HepG2 (cell line): Measurements from ENCODE around the gene ARID5B. TPM values are rescaled to one million over a fixed set of nuclear protein-coding genes. Genes with fewer than 3 reads are reported as not detected.

Source experiments
- ATAC-seq: fragments of 200-7000 bp; cut with Tn5 transposase; 3 replicates; pipeline ENCODE4 v1.9.1; 2020; ENCODE audit warnings: mild to moderate bottlenecking, moderate library complexity
- BruUV-seq: library from RNA; stranded (reverse); fragments of 400-500 nt; replicated peaks from 2 replicates; lab custom pipeline; 2021; lab: Mats Ljungman, UMichigan
- CTCF ChIA-PET: fragments of 300-600 bp; formaldehyde crosslinking; extraction: SDS; loops from one replicate; lab custom pipeline; 2021; ENCODE audit warnings: low total read pairs, inconsistent platforms, low intra/inter-chr PET ratio; lab: Yijun Ruan, JAX
- POLR2A ChIA-PET: fragments of 350-600 bp; sonication (Branson Sonifier 250); formaldehyde crosslinking; loops from one replicate; lab custom pipeline; 2020; ENCODE audit warnings: antibody characterized with exemption, inconsistent platforms; lab: Yijun Ruan, JAX
- DNase-seq: peaks from one replicate; pipeline ENCODE4 v3.0.0-alpha.2; 2015; ENCODE audit warnings: low spot score
- FAIRE-seq: peaks from 3 replicates; lab custom pipeline; 2011; peaks lifted over from hg19 to GRCh38; lab: Jason Lieb, UNC
- H2AFZ ChIP-seq: one replicate; pipeline ENCODE4 v1.6.1; 2011; ENCODE audit warnings: low read length, inconsistent platforms
- H3K27ac ChIP-seq: fragments of 300-600 bp; 3 replicates; pipeline ENCODE4 v1.8.0; 2011; ENCODE audit warnings: mixed run types, mild to moderate bottlenecking, mixed read lengths, low read length, inconsistent platforms; ENCODE audit not compliant: insufficient read depth; ENCODE audit errors: extremely low read length
- H3K27me3 ChIP-seq, 2 experiments: fragments of 200-600 bp in 1 of 2; 2 replicates in 1 of 2; 3 replicates in 1 of 2; pipeline versions ENCODE4 v1.6.0 to v1.8.0; 2011; ENCODE audit warnings: low read length in 2 of 2, mild to moderate bottlenecking in 2 of 2, moderate library complexity in 2 of 2, inconsistent platforms in 1 of 2; ENCODE audit not compliant: insufficient read depth in 2 of 2, control insufficient read depth in 1 of 2
- H3K36me3 ChIP-seq, 2 experiments: fragments of 200-600 bp in 1 of 2; replicated peaks in 1 of 2; 2 replicates in 1 of 2; 3 replicates in 1 of 2; pipeline versions ENCODE4 v1.5.1 to v1.8.0; 2011; ENCODE audit warnings: low read length in 2 of 2, inconsistent platforms in 1 of 2; ENCODE audit not compliant: insufficient read depth in 2 of 2, control insufficient read depth in 1 of 2
- H3K4me1 ChIP-seq: 2 replicates; pipeline ENCODE4 v1.5.1; 2012; ENCODE audit warnings: low read length, inconsistent platforms; ENCODE audit not compliant: insufficient read depth
- H3K4me2 ChIP-seq: 2 replicates; pipeline ENCODE4 v1.6.0; 2011; ENCODE audit warnings: low read depth, low read length, inconsistent platforms
- H3K4me3 ChIP-seq, 3 experiments: fragments of 200-600 bp in 1 of 3; sonication (generic), shearing (Covaris generic) in 1 of 3; replicated peaks in 1 of 3; 2 replicates each; pipeline ENCODE4 v1.5.1; 2011 to 2016; ENCODE audit warnings: low read length in 3 of 3, inconsistent platforms in 2 of 3, low read depth in 2 of 3, mild to moderate bottlenecking in 2 of 3, control low read depth in 1 of 3, mixed read lengths in 1 of 3; ENCODE audit not compliant: insufficient read depth in 1 of 3
- H3K79me2 ChIP-seq: one replicate; pipeline ENCODE4 v1.6.1; 2011; ENCODE audit warnings: low read length, inconsistent platforms; ENCODE audit not compliant: insufficient read depth
- H3K9ac ChIP-seq: 2 replicates; pipeline ENCODE4 v1.6.0; 2011; ENCODE audit warnings: mild to moderate bottlenecking, low read depth, low read length, inconsistent platforms; ENCODE audit not compliant: insufficient read depth
- H3K9me3 ChIP-seq: 2 replicates; pipeline ENCODE4 v1.5.1; 2012; ENCODE audit warnings: mild to moderate bottlenecking, low read length
- H4K20me1 ChIP-seq: 2 replicates; pipeline ENCODE4 v1.6.0; 2011; ENCODE audit warnings: inconsistent platforms, mild to moderate bottlenecking, low read length, moderate library complexity; ENCODE audit not compliant: insufficient read depth
- RAD51 ChIP-seq: fragments of 450-650 bp; IDR thresholded peaks from 2 replicates; pipeline ENCODE4 v1.6.1; 2016; ENCODE audit warnings: borderline replicate concordance
- SALL2 ChIP-seq: sonication (generic); formaldehyde crosslinking; IDR thresholded peaks from 2 replicates; pipeline ENCODE4 v1.8.1; 2023; ENCODE audit warnings: mild to moderate bottlenecking, missing genetic modification reagents, inconsistent platforms
- YEATS2 ChIP-seq: sonication (generic); formaldehyde crosslinking; IDR thresholded peaks from 2 replicates; pipeline ENCODE4 v1.4.0; 2020; ENCODE audit warnings: missing genetic modification reagents, borderline replicate concordance
- ZNF362 ChIP-seq: sonication (generic); formaldehyde crosslinking; IDR thresholded peaks from 2 replicates; pipeline ENCODE4 v1.4.0; 2020; ENCODE audit warnings: missing genetic modification reagents, mild to moderate bottlenecking, borderline replicate concordance
- WGBS: methylation state at CpG from one replicate; pipeline ENCODE4 v1.1.6; 2017; ENCODE audit warnings: low lambda C conversion rate; 5-methylcytosine and 5-hydroxymethylcytosine counted together
- in situ Hi-C: cut with HindIII; loops from 2 replicates; pipeline ENCODE4 v1.10.0; 2017; ENCODE audit warnings: low pct_unique_long_range_greater_than_20kb; ENCODE audit not compliant: extremely low pct_ligation_motif_present
- intact Hi-C: fragments of 100-400 bp; cut with micrococcal nuclease; formaldehyde crosslinking; loops from one replicate; pipeline ENCODE4 v1.10.0; 2022; ENCODE audit not compliant: unreplicated experiment
- polyA plus RNA-seq, 8 experiments: library from polyadenylated mRNA; depleted of rRNA in 3 of 8; stranded (reverse) in 7 of 8; unstranded in 1 of 8; fragments of >200 nt; fragmentation: Illumina TruSeq in 4 of 8; extraction: Trizol in 4 of 8; gene quantifications; 2 replicates each; pipeline versions ENCODE4 v1.2.1 to v1.2.3, GENCODE V29; 2011 to 2016; ENCODE audit warnings: low read depth in 4 of 8, missing spikeins in 1 of 8, mixed read lengths in 1 of 8; ENCODE audit not compliant: insufficient read depth in 1 of 8
- total RNA-seq, 5 experiments: library from RNA; depleted of rRNA; stranded (reverse); fragments of >200 nt; fragmentation: Illumina TruSeq; extraction: Trizol; gene quantifications; 2 replicates each; pipeline ENCODE4 v1.2.3, GENCODE V29; 2016; ENCODE audit warnings: low read depth in 1 of 5
- TF ChIP-seq, protein P1 (sequence below), 2 experiments: sonication (generic) in 1 of 2; formaldehyde crosslinking in 1 of 2; IDR thresholded peaks; 2 replicates each; pipeline versions ENCODE4 v1.5.1 to v1.6.1; 2011 to 2020; ENCODE audit warnings: borderline replicate concordance in 1 of 2, low read depth in 1 of 2, low read length in 1 of 2, mild to moderate bottlenecking in 1 of 2, missing genetic modification reagents in 1 of 2, moderate library complexity in 1 of 2

The ARID5B gene
- total and polyA plus RNA-seq, 2 of the 13 experiments (the other 11 are each of a cell fraction or from before 2014, with no cell fraction given) = 6.2 to 21.1 TPM

GRCh38 chr10:62021978-62022802 is 120.7 kb downstream of the ARID5B start:
- H3K4me1 ChIP-seq = peaks cover 32% of the 10 kb centered on the region
- H3K9ac ChIP-seq = no peak overlapping the region
- H3K79me2 ChIP-seq = no peaks in the 10 kb centered on the region
- intact Hi-C loops (no loop called here), in situ Hi-C loops (no loop called here)
- BruUV-seq = no TSS peak
- peaks cover 0 to 5% of the 10 kb centered on the region in 2 experiments; a peak in 3 of 5 replicates for H3K36me3 ChIP-seq
- ChIA-PET POLR2A (interaction anchor here (1.3 to 2.1 kb wide), 2 partner anchors 16 to 27 kb away, joined by 3 to 5 read pairs; no protein-coding TSS in a partner anchor), CTCF (no interaction called here)
- ATAC-seq (peak; percentile 65), DNase-seq (no peak), FAIRE-seq (no peak)
- 69% methylated on average over 5 of the region's 5 CpGs for whole genome bisulfite sequencing
- no peak overlapping the region for H3K4me3 ChIP-seq
- H3K4me2 ChIP-seq = peak overlapping the region; percentile 12; the same call in 1 of the 2 replicates
- peak overlapping the region; percentile 35 for H3K27ac ChIP-seq
- H3K27me3 ChIP-seq = no peaks in the 10 kb centered on the region
- H4K20me1 ChIP-seq = no peaks in the 10 kb centered on the region
- no peaks in the 10 kb centered on the region for H3K9me3 ChIP-seq
- peak; percentile 39; the same call in 1 of the 2 replicates for TF ChIP-seq ZNF362 (CRISPR knock-in tag)
- TF ChIP-seq, protein P1, sequence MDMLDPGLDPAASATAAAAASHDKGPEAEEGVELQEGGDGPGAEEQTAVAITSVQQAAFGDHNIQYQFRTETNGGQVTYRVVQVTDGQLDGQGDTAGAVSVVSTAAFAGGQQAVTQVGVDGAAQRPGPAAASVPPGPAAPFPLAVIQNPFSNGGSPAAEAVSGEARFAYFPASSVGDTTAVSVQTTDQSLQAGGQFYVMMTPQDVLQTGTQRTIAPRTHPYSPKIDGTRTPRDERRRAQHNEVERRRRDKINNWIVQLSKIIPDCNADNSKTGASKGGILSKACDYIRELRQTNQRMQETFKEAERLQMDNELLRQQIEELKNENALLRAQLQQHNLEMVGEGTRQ (IDR thresholded peaks at IDR 0.05; ENCODE audit: low read depth, low read length) = no peak
- TF ChIP-seq, protein P1 (CRISPR knock-in tag; IDR thresholded peaks at IDR 0.05; ENCODE audit: borderline replicate concordance) = peak; percentile 59; the same call in 1 of the 2 replicates
- TF ChIP-seq RAD51 = peak; percentile 24; the same call in 1 of the 2 replicates
- no peak for TF ChIP-seq YEATS2
- 0 out of 2 replicates have a peak, but pooled peaks have one; percentile 24 for TF ChIP-seq SALL2 (CRISPR knock-in tag)
- H2AFZ ChIP-seq = no peak overlapping the region
